Activated naive CD4-positive, alpha-beta T cell treated with Interleukin-2 at 50 U/mL for 16 hours (primary cell): ENCODE measurements around the gene IRAK1.

Experiments
- DNase-seq: peaks from one replicate; pipeline ENCODE4 v3.0.0-alpha.2; 2020

IRAK1 gene

GRCh38 chrX:154040307-154040756 lies 20.6 kb upstream of the IRAK1 start:
- DNase-seq = no peak

GRCh38 chrX:154039577-154039976 lies 19.9 kb upstream of the IRAK1 start:
- DNase-seq = no peak

GRCh38 chrX:154038656-154039055 lies 19.0 kb upstream of the IRAK1 start:
- no peak for DNase-seq

GRCh38 chrX:154037754-154038153 lies 18.1 kb upstream of the IRAK1 start:
- no peak for DNase-seq

GRCh38 chrX:154036513-154036912 lies 16.8 kb upstream of the IRAK1 start:
- DNase-seq = peak; percentile 22

GRCh38 chrX:154033848-154034247 lies 14.1 kb upstream of the IRAK1 start:
- no peak for DNase-seq

- no peak for DNase-seq
Measured at GRCh38 chrX:154032653-154033052, 13.0 kb upstream of the IRAK1 start.

- no peak for DNase-seq
Measured at GRCh38 chrX:154032160-154032559, 12.5 kb upstream of the IRAK1 start.

- DNase-seq = no peak
Measured at GRCh38 chrX:154030715-154031305, 11.1 kb upstream of the IRAK1 start.

GRCh38 chrX:154030266-154030665 lies 10.6 kb upstream of the IRAK1 start:
- DNase-seq = no peak

GRCh38 chrX:154029439-154029838 lies 9.7 kb upstream of the IRAK1 start:
- DNase-seq = no peak

- DNase-seq = no peak
Measured at GRCh38 chrX:154028502-154029184, 8.9 kb upstream of the IRAK1 start.

- no peak for DNase-seq
Measured at GRCh38 chrX:154027986-154028385, 8.3 kb upstream of the IRAK1 start.

GRCh38 chrX:154027022-154027402 lies 7.3 kb upstream of the IRAK1 start:
- DNase-seq = no peak

GRCh38 chrX:154026136-154027021 lies 6.7 kb upstream of the IRAK1 start:
- no peak for DNase-seq

GRCh38 chrX:154025230-154025629 lies 5.5 kb upstream of the IRAK1 start:
- no peak for DNase-seq

- DNase-seq = no peak
Measured at GRCh38 chrX:154024271-154024670, 4.6 kb upstream of the IRAK1 start.

GRCh38 chrX:154023276-154024000 lies 3.7 kb upstream of the IRAK1 start:
- no peak for DNase-seq

GRCh38 chrX:154022108-154022507 lies 2.4 kb upstream of the IRAK1 start:
- DNase-seq = no peak

GRCh38 chrX:154021131-154021611 lies 1.5 kb upstream of the IRAK1 start:
- DNase-seq = peak; percentile 21

- no peak for DNase-seq
Measured at GRCh38 chrX:154020536-154021115, 924 bp upstream of the IRAK1 start.

GRCh38 chrX:154019061-154019621 lies 561 bp downstream of the IRAK1 start:
- peak; percentile 17 for DNase-seq
